Astrocyte (in vitro differentiated cells and primary cell): ENCODE measurements around the gene NSD1. TPM values are rescaled to one million over a fixed set of nuclear protein-coding genes. Genes with fewer than 3 reads are reported as not detected.

ENCODE experiments used
- DNase-seq: peaks from one replicate; pipeline ENCODE4 v3.0.0-alpha.2; 2010; ENCODE audit warnings: low read depth
- FAIRE-seq: peaks from 2 replicates; lab custom pipeline; 2011; peaks lifted over from hg19 to GRCh38; lab: Jason Lieb, UNC
- H2AFZ ChIP-seq: 2 replicates; pipeline ENCODE4 v1.6.0; 2012; ENCODE audit warnings: low read depth, low read length, inconsistent platforms
- H3K27ac ChIP-seq: 2 replicates; pipeline ENCODE4 v1.5.1; 2011; ENCODE audit warnings: low read depth, low read length, inconsistent platforms
- H3K27me3 ChIP-seq: 2 replicates; pipeline ENCODE4 v1.6.0; 2011; ENCODE audit warnings: low read length, inconsistent platforms; ENCODE audit not compliant: insufficient read depth
- H3K36me3 ChIP-seq: 2 replicates; pipeline ENCODE4 v1.5.1; 2011; ENCODE audit warnings: low read length, inconsistent platforms; ENCODE audit not compliant: insufficient read depth
- H3K4me1 ChIP-seq: 2 replicates; pipeline ENCODE4 v1.5.1; 2011; ENCODE audit warnings: low read length, inconsistent platforms; ENCODE audit not compliant: insufficient read depth
- H3K4me2 ChIP-seq: 2 replicates; pipeline ENCODE4 v1.6.0; 2012; ENCODE audit warnings: low read length, inconsistent platforms
- H3K4me3 ChIP-seq: 2 replicates; pipeline ENCODE4 v1.5.1; 2011; ENCODE audit warnings: low read depth, mild to moderate bottlenecking, low read length, inconsistent platforms; ENCODE audit not compliant: insufficient read depth
- H3K79me2 ChIP-seq: 2 replicates; pipeline ENCODE4 v1.6.0; 2012; ENCODE audit warnings: mild to moderate bottlenecking, low read length, inconsistent platforms; ENCODE audit not compliant: insufficient read depth
- H3K9ac ChIP-seq: 2 replicates; pipeline ENCODE4 v1.6.0; 2012; ENCODE audit warnings: mild to moderate bottlenecking, low read length, inconsistent platforms
- H3K9me3 ChIP-seq: 2 replicates; pipeline ENCODE4 v1.5.1; 2012; ENCODE audit warnings: low read depth, mild to moderate bottlenecking, low read length, inconsistent platforms; ENCODE audit not compliant: insufficient read depth
- H4K20me1 ChIP-seq: 2 replicates; pipeline ENCODE4 v1.6.0; 2012; ENCODE audit warnings: low read length, inconsistent platforms; ENCODE audit not compliant: insufficient read depth
- H3K27ac Mint-ChIP-seq: one replicate; pipeline ENCODE4 v1.8.0; 2021; ENCODE audit warnings: mild to moderate bottlenecking, mixed read lengths; ENCODE audit not compliant: unreplicated experiment
- H3K27me3 Mint-ChIP-seq: one replicate; pipeline ENCODE4 v1.8.0; 2021; ENCODE audit warnings: low read depth, mixed read lengths; ENCODE audit not compliant: unreplicated experiment
- H3K36me3 Mint-ChIP-seq: one replicate; pipeline ENCODE4 v1.8.0; 2021; ENCODE audit warnings: low read depth, mixed read lengths; ENCODE audit not compliant: unreplicated experiment
- H3K4me1 Mint-ChIP-seq: one replicate; pipeline ENCODE4 v1.8.0; 2021; ENCODE audit warnings: low read depth, mixed read lengths; ENCODE audit not compliant: unreplicated experiment
- H3K4me3 Mint-ChIP-seq: one replicate; pipeline ENCODE4 v1.8.0; 2021; ENCODE audit warnings: mild to moderate bottlenecking, moderate library complexity, mixed read lengths; ENCODE audit not compliant: unreplicated experiment
- H3K9me3 Mint-ChIP-seq: one replicate; pipeline ENCODE4 v1.8.0; 2021; ENCODE audit warnings: mild to moderate bottlenecking, mixed read lengths; ENCODE audit not compliant: unreplicated experiment
- EZH2 ChIP-seq: IDR thresholded peaks from 2 replicates; pipeline ENCODE4 v1.6.1; 2012; ENCODE audit warnings: mild to moderate bottlenecking, low read length, inconsistent platforms; ENCODE audit not compliant: insufficient read depth
- total RNA-seq: library from RNA; stranded (reverse); gene quantifications from 2 replicates; pipeline ENCODE4 v1.2.1, GENCODE V29; 2021
- TF ChIP-seq, protein P1 (sequence below): IDR thresholded peaks from 2 replicates; pipeline ENCODE4 v1.5.1; 2011; ENCODE audit warnings: low read depth, mild to moderate bottlenecking, inconsistent platforms, low read length, moderate library complexity; ENCODE audit not compliant: insufficient read depth

Gene NSD1
- total RNA-seq, 1 donor from 2014 or later, result 71.9 TPM

DNA sequence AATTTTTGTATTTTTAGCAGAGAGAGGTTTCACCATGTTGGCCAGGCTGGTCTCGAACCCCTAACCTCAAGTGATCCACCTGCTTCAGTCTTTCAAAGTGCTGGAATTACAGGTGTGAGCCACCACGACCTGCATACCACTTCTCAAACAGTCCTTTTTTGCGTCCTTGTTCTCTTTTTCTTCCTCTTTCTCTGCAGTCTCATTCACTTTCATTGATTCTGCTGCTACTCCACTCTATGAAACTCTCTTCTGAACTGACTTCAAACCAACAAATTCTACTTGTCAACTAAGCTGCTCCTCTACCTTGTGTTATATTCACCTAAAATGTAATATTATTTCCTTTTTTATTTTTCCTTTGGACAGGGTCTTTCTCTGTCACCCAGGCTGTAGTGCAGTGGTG lies 7.9 kb downstream of the NSD1 start:
- no peak for DNase-seq
- peaks cover 68% of the 10 kb centered on the region for H4K20me1 ChIP-seq
- H3K9me3 ChIP-seq, result no peaks in the 10 kb centered on the region
- no peak overlapping the region for H3K4me3 ChIP-seq
- H3K4me2 ChIP-seq, result no peak overlapping the region
- H3K27ac Mint-ChIP-seq, result no peak overlapping the region
- H3K9ac ChIP-seq, result no peak overlapping the region
- H3K9me3 Mint-ChIP-seq, result no peaks in the 10 kb centered on the region
- H3K36me3 ChIP-seq, result peaks cover 14% of the 10 kb centered on the region
- H3K4me3 Mint-ChIP-seq, result no peak overlapping the region
- no peaks in the 10 kb centered on the region for H3K27me3 ChIP-seq
- no peak overlapping the region for H2AFZ ChIP-seq
- H3K4me1 Mint-ChIP-seq, result peaks cover 11% of the 10 kb centered on the region
- H3K79me2 ChIP-seq, result peaks cover 96% of the 10 kb centered on the region
- TF ChIP-seq, protein P1, sequence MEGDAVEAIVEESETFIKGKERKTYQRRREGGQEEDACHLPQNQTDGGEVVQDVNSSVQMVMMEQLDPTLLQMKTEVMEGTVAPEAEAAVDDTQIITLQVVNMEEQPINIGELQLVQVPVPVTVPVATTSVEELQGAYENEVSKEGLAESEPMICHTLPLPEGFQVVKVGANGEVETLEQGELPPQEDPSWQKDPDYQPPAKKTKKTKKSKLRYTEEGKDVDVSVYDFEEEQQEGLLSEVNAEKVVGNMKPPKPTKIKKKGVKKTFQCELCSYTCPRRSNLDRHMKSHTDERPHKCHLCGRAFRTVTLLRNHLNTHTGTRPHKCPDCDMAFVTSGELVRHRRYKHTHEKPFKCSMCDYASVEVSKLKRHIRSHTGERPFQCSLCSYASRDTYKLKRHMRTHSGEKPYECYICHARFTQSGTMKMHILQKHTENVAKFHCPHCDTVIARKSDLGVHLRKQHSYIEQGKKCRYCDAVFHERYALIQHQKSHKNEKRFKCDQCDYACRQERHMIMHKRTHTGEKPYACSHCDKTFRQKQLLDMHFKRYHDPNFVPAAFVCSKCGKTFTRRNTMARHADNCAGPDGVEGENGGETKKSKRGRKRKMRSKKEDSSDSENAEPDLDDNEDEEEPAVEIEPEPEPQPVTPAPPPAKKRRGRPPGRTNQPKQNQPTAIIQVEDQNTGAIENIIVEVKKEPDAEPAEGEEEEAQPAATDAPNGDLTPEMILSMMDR, result no peak
- TF ChIP-seq EZH2, result no peak
- FAIRE-seq, result no peak
- H3K27ac ChIP-seq, result no peak overlapping the region
- no peaks in the 10 kb centered on the region for H3K27me3 Mint-ChIP-seq
- peaks cover 8% of the 10 kb centered on the region for H3K4me1 ChIP-seq
- H3K36me3 Mint-ChIP-seq, result peaks cover 4% of the 10 kb centered on the region

- no peak for TF ChIP-seq EZH2
- TF ChIP-seq, protein P1, result no peak
- Histone ChIP-seq H3K9ac (no peak overlapping the region), H3K4me2 (no peak overlapping the region), H3K27me3 (no peaks in the 10 kb centered on the region), H2AFZ (no peak overlapping the region), H3K27ac (no peak overlapping the region), H3K9me3 (no peaks in the 10 kb centered on the region), H3K79me2 (peaks cover 93% of the 10 kb centered on the region), H3K36me3 (peaks cover 9% of the 10 kb centered on the region), H3K4me3 (no peak overlapping the region), H4K20me1 (peaks cover 67% of the 10 kb centered on the region), H3K4me1 (peaks cover 5% of the 10 kb centered on the region)
- Mint-ChIP-seq H3K4me3 (no peak overlapping the region), H3K9me3 (no peaks in the 10 kb centered on the region), H3K36me3 (peaks cover 4% of the 10 kb centered on the region), H3K27me3 (no peaks in the 10 kb centered on the region), H3K27ac (no peak overlapping the region), H3K4me1 (peaks cover 11% of the 10 kb centered on the region)
- FAIRE-seq (no peak), DNase-seq (no peak)
These were observed 8.6 kb downstream of the NSD1 start for GRCh38 chr5:177142098-177142611.

- Histone ChIP-seq H3K9ac (no peak overlapping the region), H3K27ac (no peak overlapping the region), H3K27me3 (no peaks in the 10 kb centered on the region), H3K36me3 (peaks cover 8% of the 10 kb centered on the region), H3K4me2 (no peak overlapping the region), H3K79me2 (peaks cover 90% of the 10 kb centered on the region), H2AFZ (no peak overlapping the region), H3K4me1 (peaks cover 4% of the 10 kb centered on the region), H4K20me1 (peaks cover 66% of the 10 kb centered on the region), H3K4me3 (no peak overlapping the region), H3K9me3 (no peaks in the 10 kb centered on the region)
- Mint-ChIP-seq H3K4me3 (no peak overlapping the region), H3K27me3 (no peaks in the 10 kb centered on the region), H3K9me3 (no peaks in the 10 kb centered on the region), H3K4me1 (peaks cover 13% of the 10 kb centered on the region), H3K27ac (no peak overlapping the region), H3K36me3 (peaks cover 6% of the 10 kb centered on the region)
- FAIRE-seq, result no peak
- no peak for TF ChIP-seq EZH2
- TF ChIP-seq, protein P1, result no peak
- DNase-seq, result no peak
These were observed 9.2 kb downstream of the NSD1 start for GRCh38 chr5:177142778-177143177.
